Immature natural killer cell (primary cell): ENCODE measurements around the gene RBP5. TPM values are rescaled to one million over a fixed set of nuclear protein-coding genes. Genes with fewer than 3 reads are reported as not detected.

Experiments
- DNase-seq, 3 donors: peaks; one replicate each; pipeline ENCODE4 v3.0.0; 2022; ENCODE audit warnings: mixed read lengths in 1 of 3
- H3K27ac Mint-ChIP-seq, 6 donors: one replicate each; pipeline ENCODE4 v1.8.0; 2020; ENCODE audit warnings: mixed read lengths in 6 of 6, mild to moderate bottlenecking in 5 of 6, inconsistent platforms in 4 of 6, moderate library complexity in 3 of 6
- H3K27me3 Mint-ChIP-seq, 3 donors: one replicate each; pipeline ENCODE4 v1.8.0; 2020 to 2021; ENCODE audit warnings: low read depth in 3 of 3, mild to moderate bottlenecking in 3 of 3, mixed read lengths in 3 of 3, moderate library complexity in 3 of 3, inconsistent platforms in 1 of 3
- H3K36me3 Mint-ChIP-seq, 3 donors: one replicate each; pipeline ENCODE4 v1.8.0; 2020; ENCODE audit warnings: mixed read lengths in 3 of 3, inconsistent platforms in 2 of 3, mild to moderate bottlenecking in 2 of 3
- H3K4me1 Mint-ChIP-seq, 2 donors: one replicate each; pipeline ENCODE4 v1.8.0; 2020; ENCODE audit warnings: inconsistent platforms in 2 of 2, mild to moderate bottlenecking in 2 of 2, mixed read lengths in 2 of 2, moderate library complexity in 1 of 2
- H3K4me3 Mint-ChIP-seq, 5 donors: one replicate each; pipeline ENCODE4 v1.8.0; 2020; ENCODE audit warnings: mild to moderate bottlenecking in 5 of 5, mixed read lengths in 5 of 5, inconsistent platforms in 3 of 5, moderate library complexity in 3 of 5
- H3K9me3 Mint-ChIP-seq, 6 donors: one replicate each; pipeline ENCODE4 v1.8.0; 2020; ENCODE audit warnings: mild to moderate bottlenecking in 6 of 6, mixed read lengths in 6 of 6, inconsistent platforms in 4 of 6, moderate library complexity in 3 of 6
- polyA plus RNA-seq, 3 donors: library from polyadenylated mRNA; unstranded; fragments of 300-500 nt; fragmentation: Illumina TruSeq; gene quantifications; one replicate each; pipeline ENCODE4 v1.2.3, GENCODE V29; 2021

The RBP5 gene
- polyA plus RNA-seq, 3 donors from 2014 or later = not detected

GRCh38 chr12:7127916-7128626 is 618 bp downstream of the RBP5 start:
- H3K27ac Mint-ChIP-seq = peak overlapping the region in 5 of 6 donors; percentile 57 to 86 (median 80)
- H3K27me3 Mint-ChIP-seq = peaks cover 0 to 5% (median 2%) of the 10 kb centered on the region in 3 donors
- no peaks in the 10 kb centered on the region for H3K9me3 Mint-ChIP-seq
- H3K4me1 Mint-ChIP-seq = peaks cover 32 to 43% of the 10 kb centered on the region in 2 donors
- peak overlapping the region; percentile 63 to 99 (median 98) for H3K4me3 Mint-ChIP-seq
- DNase-seq = no peak
- H3K36me3 Mint-ChIP-seq = peaks cover 0 to 5% (median 0%) of the 10 kb centered on the region in 3 donors

DNA sequence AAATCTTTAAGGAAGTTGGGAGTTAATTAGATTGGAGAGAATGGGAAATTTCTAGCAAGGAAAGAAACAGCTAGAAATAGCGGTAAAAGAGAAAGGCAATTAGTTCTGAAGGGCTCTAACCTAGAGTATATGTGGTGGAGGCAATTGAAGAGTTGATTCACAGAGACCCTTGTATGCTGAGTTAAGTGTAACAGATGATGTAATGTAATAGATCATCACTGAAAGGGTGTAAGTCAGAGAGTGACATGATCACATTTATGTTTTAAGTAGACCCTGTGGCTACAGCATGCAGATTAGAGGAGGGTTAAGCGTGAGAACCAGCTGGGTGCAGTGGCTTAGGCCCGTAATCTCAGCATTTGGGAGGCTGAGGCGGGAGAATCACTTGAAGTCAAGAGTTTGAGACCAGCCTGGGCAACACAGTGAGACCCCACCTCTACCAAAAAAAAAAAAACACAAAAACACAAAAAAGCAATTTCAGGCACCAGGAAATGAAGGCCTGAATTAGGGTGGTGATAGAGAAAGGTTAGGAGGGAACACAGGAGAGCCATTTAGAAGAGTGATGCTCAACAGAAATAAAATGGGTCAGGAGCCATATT is 3.0 kb downstream of the RBP5 start:
- Mint-ChIP-seq H3K27ac (peak overlapping the region in 1 of 6 donors; percentile 5), H3K4me1 (peaks cover 11 to 23% of the 10 kb centered on the region in 2 donors), H3K9me3 (no peaks in the 10 kb centered on the region), H3K27me3 (peaks cover 0 to 2% (median 2%) of the 10 kb centered on the region in 3 donors), H3K36me3 (peaks cover 0 to 9% (median 0%) of the 10 kb centered on the region in 3 donors), H3K4me3 (no peak overlapping the region)
- no peak for DNase-seq

- peaks cover 0 to 9% (median 0%) of the 10 kb centered on the region in 3 donors for H3K36me3 Mint-ChIP-seq
- peaks cover 7 to 14% of the 10 kb centered on the region in 2 donors for H3K4me1 Mint-ChIP-seq
- DNase-seq = no peak
- no peak overlapping the region for H3K4me3 Mint-ChIP-seq
- peaks cover 0 to 2% (median 0%) of the 10 kb centered on the region in 3 donors for H3K27me3 Mint-ChIP-seq
- H3K9me3 Mint-ChIP-seq = no peaks in the 10 kb centered on the region
- no peak overlapping the region for H3K27ac Mint-ChIP-seq
These were observed 4.7 kb downstream of the RBP5 start for GRCh38 chr12:7123806-7124522.

DNA sequence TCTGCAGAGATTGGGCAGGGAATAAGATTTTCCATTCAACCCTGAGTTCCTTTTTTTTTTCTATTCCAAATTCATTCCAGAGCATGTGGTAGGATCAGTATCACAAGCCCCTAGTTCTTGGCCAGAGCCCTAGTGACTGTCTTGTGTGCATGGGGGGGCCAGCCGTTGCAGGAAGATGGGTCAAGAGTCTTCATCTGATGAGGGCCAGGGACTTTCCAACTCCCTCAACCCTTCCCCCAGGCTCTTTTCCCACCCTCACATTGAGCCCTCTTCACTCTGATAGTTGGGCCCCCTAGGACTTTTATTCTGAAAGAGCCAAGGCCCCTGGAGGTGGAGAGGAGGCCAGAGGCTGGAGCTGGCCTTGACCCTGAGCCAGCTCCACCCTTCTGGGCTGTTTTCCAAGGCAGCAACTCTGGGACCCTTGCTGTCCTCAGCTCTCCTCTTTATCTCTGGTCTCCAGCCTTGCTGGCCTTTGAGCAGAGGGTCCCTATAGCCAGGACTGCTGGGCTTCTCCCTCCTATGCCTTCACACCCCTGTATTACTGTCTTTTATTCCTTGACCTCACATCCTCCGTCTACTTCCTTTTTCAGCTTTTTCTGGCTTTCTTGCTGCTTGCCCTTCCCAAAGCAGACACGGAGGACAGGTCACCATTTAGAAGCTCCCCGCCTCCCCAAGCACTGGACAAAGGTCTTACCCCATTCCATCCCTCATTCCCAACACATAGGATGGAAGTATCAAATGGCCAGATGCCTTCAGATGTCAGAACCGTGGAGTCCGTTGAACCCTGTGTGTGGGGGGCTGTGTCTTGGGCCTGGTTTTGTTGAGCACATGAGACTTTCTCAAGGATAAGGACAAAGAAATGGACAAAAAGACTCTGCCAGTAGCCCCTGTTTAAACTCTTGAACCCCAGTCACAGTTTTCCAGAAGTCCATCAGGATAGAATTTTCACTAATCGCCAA is 5.6 kb downstream of the RBP5 start:
- no peaks in the 10 kb centered on the region for H3K9me3 Mint-ChIP-seq
- H3K27ac Mint-ChIP-seq = no peak overlapping the region
- peaks cover 0 to 2% (median 1%) of the 10 kb centered on the region in 3 donors for H3K27me3 Mint-ChIP-seq
- no peak for DNase-seq
- no peak overlapping the region for H3K4me3 Mint-ChIP-seq
- peaks cover 0 to 13% (median 5%) of the 10 kb centered on the region in 3 donors for H3K36me3 Mint-ChIP-seq
- H3K4me1 Mint-ChIP-seq = peaks cover 3 to 7% of the 10 kb centered on the region in 2 donors

DNA sequence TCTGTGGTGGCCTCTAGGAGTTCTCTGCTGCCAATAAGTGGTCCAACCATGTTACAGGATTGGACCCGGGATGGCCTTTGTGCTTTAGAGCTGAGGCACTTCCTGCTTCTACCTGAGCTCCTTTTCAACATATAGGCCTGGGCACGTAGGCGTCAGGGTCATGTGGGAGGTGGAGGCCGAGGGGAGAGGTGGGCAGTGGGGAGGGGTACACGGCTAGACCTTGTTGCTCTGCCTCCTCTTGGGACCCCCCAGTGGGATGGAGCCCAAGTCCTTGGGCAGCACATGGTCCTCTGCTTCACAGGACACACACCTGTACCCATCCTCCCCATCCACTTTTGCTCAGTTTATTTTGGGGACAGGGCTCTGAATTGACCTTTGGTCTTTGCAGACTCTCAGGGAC is 7.4 kb downstream of the RBP5 start:
- Mint-ChIP-seq H3K27me3 (peaks cover 0 to 1% (median 0%) of the 10 kb centered on the region in 3 donors), H3K27ac (no peak overlapping the region), H3K9me3 (no peaks in the 10 kb centered on the region), H3K36me3 (peaks cover 2 to 16% (median 11%) of the 10 kb centered on the region in 3 donors), H3K4me1 (no peaks in the 10 kb centered on the region), H3K4me3 (no peak overlapping the region)
- no peak for DNase-seq

- Mint-ChIP-seq H3K9me3 (no peaks in the 10 kb centered on the region), H3K36me3 (peaks cover 9 to 22% (median 11%) of the 10 kb centered on the region in 3 donors), H3K27ac (no peak overlapping the region), H3K4me1 (no peaks in the 10 kb centered on the region), H3K4me3 (no peak overlapping the region), H3K27me3 (peaks cover 0 to 3% (median 0%) of the 10 kb centered on the region in 3 donors)
- no peak for DNase-seq
These were observed 8.5 kb downstream of the RBP5 start for GRCh38 chr12:7120166-7120565.

- Mint-ChIP-seq H3K9me3 (no peaks in the 10 kb centered on the region), H3K36me3 (peaks cover 9 to 27% (median 11%) of the 10 kb centered on the region in 3 donors), H3K4me1 (no peaks in the 10 kb centered on the region), H3K27ac (no peak overlapping the region), H3K27me3 (peaks cover 0 to 3% (median 0%) of the 10 kb centered on the region in 3 donors), H3K4me3 (no peak overlapping the region)
- DNase-seq = no peak
These were observed 9.8 kb downstream of the RBP5 start for GRCh38 chr12:7118881-7119280.

DNA sequence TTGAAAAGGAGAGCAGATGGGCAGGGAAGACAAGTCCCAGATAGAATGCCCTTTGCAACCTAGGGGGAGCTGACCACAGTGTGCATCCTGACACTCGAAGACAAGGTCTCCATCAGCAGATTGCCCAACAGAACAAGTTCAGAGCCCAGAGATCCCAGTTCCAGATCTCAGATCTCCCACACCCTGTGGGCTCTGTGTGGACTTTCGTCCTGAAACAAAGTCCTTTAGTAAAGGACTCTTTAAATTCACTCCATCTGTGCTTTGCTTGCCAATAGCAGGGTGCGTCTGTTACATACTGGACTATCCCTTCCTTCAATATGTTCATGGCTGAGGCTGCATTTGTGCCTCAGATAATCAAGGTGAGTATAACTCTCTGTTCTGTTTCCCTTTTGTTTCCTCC is 11.0 kb downstream of the RBP5 start:
- no peak overlapping the region for H3K27ac Mint-ChIP-seq
- no peaks in the 10 kb centered on the region for H3K9me3 Mint-ChIP-seq
- no peak for DNase-seq
- peaks cover 5 to 9% of the 10 kb centered on the region in 2 donors for H3K4me1 Mint-ChIP-seq
- no peak overlapping the region for H3K4me3 Mint-ChIP-seq
- H3K27me3 Mint-ChIP-seq = peaks cover 0 to 3% (median 0%) of the 10 kb centered on the region in 3 donors
- H3K36me3 Mint-ChIP-seq = peaks cover 9 to 30% (median 11%) of the 10 kb centered on the region in 3 donors

DNA sequence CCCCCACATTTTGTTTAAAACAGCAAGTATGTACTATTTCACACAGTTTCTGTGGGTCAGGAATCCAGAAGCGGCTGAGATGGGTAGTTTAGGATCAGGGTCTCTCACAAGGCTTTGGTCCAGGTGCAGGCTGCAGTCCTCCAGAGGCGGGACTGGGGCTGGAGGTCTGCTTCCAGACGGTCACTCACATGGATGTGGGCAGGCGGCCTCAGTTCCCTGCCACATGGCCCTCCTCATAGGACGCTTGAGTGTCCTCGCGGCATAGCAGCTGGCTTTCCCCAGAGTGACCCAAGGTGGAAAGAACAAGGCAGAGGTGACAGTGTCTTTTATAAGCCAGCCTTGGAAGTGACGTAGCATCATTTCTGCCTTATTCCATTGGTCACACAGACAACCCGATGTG is 11.8 kb downstream of the RBP5 start:
- peaks cover 9 to 29% (median 11%) of the 10 kb centered on the region in 3 donors for H3K36me3 Mint-ChIP-seq
- H3K27ac Mint-ChIP-seq = no peak overlapping the region

GRCh38 chr12:7116196-7116595 is 12.5 kb downstream of the RBP5 start:
- peaks cover 0 to 3% (median 0%) of the 10 kb centered on the region in 3 donors for H3K27me3 Mint-ChIP-seq
- H3K4me3 Mint-ChIP-seq = no peak overlapping the region
- no peaks in the 10 kb centered on the region for H3K9me3 Mint-ChIP-seq
- DNase-seq = no peak
- H3K27ac Mint-ChIP-seq = no peak overlapping the region
- peaks cover 9 to 27% (median 11%) of the 10 kb centered on the region in 3 donors for H3K36me3 Mint-ChIP-seq
- peaks cover 5 to 9% of the 10 kb centered on the region in 2 donors for H3K4me1 Mint-ChIP-seq

More for the DNA sequence above, 11.8 kb downstream of the RBP5 start:
- H3K9me3 Mint-ChIP-seq = no peaks in the 10 kb centered on the region
- no peak overlapping the region for H3K4me3 Mint-ChIP-seq
- peaks cover 5 to 9% of the 10 kb centered on the region in 2 donors for H3K4me1 Mint-ChIP-seq
- peaks cover 0 to 3% (median 0%) of the 10 kb centered on the region in 3 donors for H3K27me3 Mint-ChIP-seq
- no peak for DNase-seq

DNA sequence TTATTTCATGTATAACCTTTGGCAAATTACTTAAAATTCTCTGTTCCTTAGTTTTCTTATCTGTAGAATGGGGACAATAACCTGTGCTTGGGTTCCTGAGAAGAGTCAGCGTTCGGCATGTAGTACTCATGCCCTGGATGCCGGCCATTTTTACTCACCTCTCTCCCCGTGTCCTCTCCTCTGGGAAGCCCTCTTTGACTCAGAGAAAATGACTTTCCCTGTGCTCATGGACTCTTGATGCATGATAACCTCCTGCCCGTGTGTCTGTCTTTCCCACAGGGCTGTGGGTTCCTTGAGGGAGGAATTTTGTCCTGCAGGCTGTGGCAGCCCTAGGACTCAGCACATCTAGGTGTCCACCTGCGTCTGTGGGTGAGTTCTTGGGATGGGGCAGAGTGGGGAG is 13.8 kb downstream of the RBP5 start:
- Mint-ChIP-seq H3K36me3 (peaks cover 9 to 27% (median 11%) of the 10 kb centered on the region in 3 donors), H3K4me1 (peaks cover 8 to 16% of the 10 kb centered on the region in 2 donors), H3K27me3 (peaks cover 0 to 3% (median 0%) of the 10 kb centered on the region in 3 donors), H3K4me3 (no peak overlapping the region), H3K9me3 (no peaks in the 10 kb centered on the region), H3K27ac (no peak overlapping the region)
- DNase-seq = no peak

GRCh38 chr12:7114008-7114407 is 14.7 kb downstream of the RBP5 start:
- H3K36me3 Mint-ChIP-seq = peaks cover 9 to 27% (median 11%) of the 10 kb centered on the region in 3 donors
- DNase-seq = no peak
- H3K9me3 Mint-ChIP-seq = no peaks in the 10 kb centered on the region
- peaks cover 15 to 24% of the 10 kb centered on the region in 2 donors for H3K4me1 Mint-ChIP-seq
- no peak overlapping the region for H3K27ac Mint-ChIP-seq
- no peak overlapping the region for H3K4me3 Mint-ChIP-seq
- peaks cover 0 to 4% (median 0%) of the 10 kb centered on the region in 3 donors for H3K27me3 Mint-ChIP-seq

DNA sequence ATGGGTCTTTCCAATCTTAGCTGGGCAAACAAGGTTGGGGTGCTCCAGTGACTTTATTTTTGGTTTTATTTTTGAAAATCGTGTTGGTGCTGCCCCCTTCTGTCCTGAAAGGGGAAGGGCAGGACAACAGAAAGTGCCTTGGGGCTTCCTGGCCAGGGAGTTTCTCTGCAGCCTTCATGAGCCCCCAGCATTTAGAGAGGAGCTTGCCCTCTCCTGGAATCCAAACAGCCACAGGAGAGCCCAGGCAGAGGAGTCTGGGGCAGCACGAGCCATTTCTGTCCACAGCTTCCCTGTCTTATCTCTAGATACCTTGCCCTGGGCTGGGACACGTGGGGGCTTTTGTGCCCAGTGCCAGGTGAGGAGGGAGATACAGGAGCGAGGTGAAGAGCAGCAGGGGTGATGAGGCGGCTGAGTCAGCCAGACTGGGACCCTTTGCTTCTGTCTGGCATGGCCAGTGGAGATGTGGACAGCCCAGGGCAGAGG is 15.3 kb downstream of the RBP5 start:
- Mint-ChIP-seq H3K27me3 (peaks cover 1 to 3% (median 3%) of the 10 kb centered on the region in 3 donors), H3K36me3 (peaks cover 9 to 25% (median 10%) of the 10 kb centered on the region in 3 donors), H3K4me3 (no peak overlapping the region), H3K4me1 (peaks cover 18 to 24% of the 10 kb centered on the region in 2 donors), H3K9me3 (no peaks in the 10 kb centered on the region), H3K27ac (peak overlapping the region in 4 of 6 donors; percentile 1 to 17 (median 10))
- peak; percentile 58 to 63 (median 58) for DNase-seq
